ENCODE results near the gene CREM. TPM values are rescaled to one million over a fixed set of nuclear protein-coding genes. Genes with fewer than 3 reads are reported as not detected.

Gene CREM
- total and polyA plus RNA-seq, 8 donors: 8.5 to 21.9 (median 12.1) TPM

DNA sequence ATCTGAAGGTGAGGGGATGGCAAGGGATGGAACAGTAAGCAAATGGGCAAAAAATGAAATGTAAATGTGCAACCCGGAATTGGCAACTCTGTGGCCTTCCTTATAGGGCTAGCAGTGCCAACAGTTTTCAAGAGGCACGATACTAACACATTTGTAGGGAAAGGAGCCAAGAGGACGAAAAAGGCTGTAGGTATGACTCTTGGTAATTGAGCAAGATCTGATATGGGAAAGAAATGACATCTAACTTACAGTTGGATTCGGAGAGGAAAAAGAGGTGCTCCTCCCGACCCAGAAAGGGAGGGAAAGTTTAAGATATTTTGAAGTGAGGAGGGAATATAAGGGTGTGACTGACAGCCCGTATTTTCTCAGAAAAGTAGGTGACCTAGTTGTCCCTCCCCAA, 2.1 kb upstream of the CREM start:
- intact Hi-C loops (cut with DNase I): loop anchor here in 1 of 3 donors (5.0 kb wide), 2 partner anchors 78 to 93 kb away; no protein-coding TSS in a partner anchor

DNA sequence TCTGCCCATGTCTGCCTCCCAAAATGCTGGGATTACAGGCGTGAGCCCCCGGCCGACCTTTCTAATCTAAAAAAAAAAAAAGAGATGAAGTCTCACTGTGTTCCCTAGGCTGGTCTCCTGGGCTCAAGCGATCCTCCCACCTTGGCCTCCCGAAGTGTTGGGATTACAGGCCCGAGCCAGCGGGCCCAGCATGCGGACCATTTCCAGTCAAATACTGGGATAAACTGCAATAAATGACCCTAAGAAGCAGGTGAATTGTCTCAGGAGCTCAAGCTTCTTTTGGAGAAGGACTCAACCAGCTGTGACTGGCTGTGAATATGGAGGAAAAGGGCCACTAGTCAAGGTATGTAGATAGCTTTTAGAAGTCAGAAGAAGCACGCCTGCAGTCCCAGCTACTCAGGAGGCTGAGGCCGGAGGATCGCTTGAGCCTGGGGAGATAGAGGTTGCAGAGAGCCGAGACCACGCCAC, 550 bp upstream of the CREM start:
- FAIRE-seq (no peak), DNase-seq (peak in 3 of 6 donors; percentile 28 to 43 (median 36)), ATAC-seq (peak in 1 of 4 donors; percentile 1)
- H3K9me3 ChIP-seq: no peaks in the 10 kb centered on the region
- WGBS, 2 donors: 60 to 66% methylated on average over 13 of the region's 13 CpGs
- TF ChIP-seq, protein P1, sequence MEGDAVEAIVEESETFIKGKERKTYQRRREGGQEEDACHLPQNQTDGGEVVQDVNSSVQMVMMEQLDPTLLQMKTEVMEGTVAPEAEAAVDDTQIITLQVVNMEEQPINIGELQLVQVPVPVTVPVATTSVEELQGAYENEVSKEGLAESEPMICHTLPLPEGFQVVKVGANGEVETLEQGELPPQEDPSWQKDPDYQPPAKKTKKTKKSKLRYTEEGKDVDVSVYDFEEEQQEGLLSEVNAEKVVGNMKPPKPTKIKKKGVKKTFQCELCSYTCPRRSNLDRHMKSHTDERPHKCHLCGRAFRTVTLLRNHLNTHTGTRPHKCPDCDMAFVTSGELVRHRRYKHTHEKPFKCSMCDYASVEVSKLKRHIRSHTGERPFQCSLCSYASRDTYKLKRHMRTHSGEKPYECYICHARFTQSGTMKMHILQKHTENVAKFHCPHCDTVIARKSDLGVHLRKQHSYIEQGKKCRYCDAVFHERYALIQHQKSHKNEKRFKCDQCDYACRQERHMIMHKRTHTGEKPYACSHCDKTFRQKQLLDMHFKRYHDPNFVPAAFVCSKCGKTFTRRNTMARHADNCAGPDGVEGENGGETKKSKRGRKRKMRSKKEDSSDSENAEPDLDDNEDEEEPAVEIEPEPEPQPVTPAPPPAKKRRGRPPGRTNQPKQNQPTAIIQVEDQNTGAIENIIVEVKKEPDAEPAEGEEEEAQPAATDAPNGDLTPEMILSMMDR (IDR thresholded peaks at IDR 0.05): no peak
- peak overlapping the region; percentile 96 to 98 (median 98) for H3K27ac ChIP-seq
- H3K36me3 ChIP-seq: no peaks in the 10 kb centered on the region
- H3K4me3 ChIP-seq: peak overlapping the region; percentile 45 to 90 (median 70)
- intact Hi-C loops (cut with DNase I): no loop called here
- no peaks in the 10 kb centered on the region for H3K27me3 ChIP-seq
- peaks cover 5 to 23% (median 8%) of the 10 kb centered on the region in 3 donors for H3K4me1 ChIP-seq

More for the DNA sequence above, 2.1 kb upstream of the CREM start:
- Histone ChIP-seq H3K27me3 (no peaks in the 10 kb centered on the region), H3K27ac (no peak overlapping the region), H3K4me3 (no peak overlapping the region), H3K4me1 (peaks cover 0 to 13% (median 8%) of the 10 kb centered on the region in 3 donors), H3K36me3 (no peaks in the 10 kb centered on the region), H3K9me3 (no peaks in the 10 kb centered on the region)
- ATAC-seq: no peak
- no peak for FAIRE-seq
- WGBS, 2 donors: 49 to 53% methylated on average over 6 of the region's 6 CpGs
- no peak for DNase-seq
- TF ChIP-seq, protein P1 (IDR thresholded peaks at IDR 0.05): no peak

DNA sequence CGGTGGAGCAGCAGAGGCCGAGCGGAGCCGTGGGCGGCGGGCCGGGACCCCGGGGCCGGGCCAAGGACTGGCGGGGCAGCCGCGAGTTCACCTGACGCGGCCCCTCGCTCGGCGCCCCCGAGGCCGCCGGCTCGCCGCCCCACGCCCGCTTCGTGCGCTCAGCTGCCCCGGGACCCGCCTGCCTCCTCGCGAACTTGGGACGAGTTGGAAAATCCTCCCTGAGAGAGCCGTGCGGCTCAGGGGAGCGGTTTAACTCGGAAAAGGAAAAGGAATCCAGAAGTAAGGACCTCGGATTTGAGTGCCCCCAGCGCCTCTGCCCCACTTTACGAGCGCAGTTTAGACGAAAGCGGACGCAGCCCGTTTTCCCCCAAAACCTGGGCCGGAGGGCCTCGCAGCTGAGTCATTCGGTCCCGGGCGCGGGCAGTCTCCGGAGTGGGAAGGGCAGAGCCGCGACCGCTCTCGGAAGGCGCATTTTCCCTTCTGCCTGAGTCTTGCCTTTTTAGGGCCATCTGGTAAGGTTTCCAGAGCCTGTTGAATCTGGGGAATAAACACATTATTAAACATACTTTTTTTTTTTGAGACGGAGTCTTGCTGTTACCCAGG, 744 bp downstream of the CREM start:
- Histone ChIP-seq H3K4me1 (peaks cover 5 to 25% (median 8%) of the 10 kb centered on the region in 3 donors), H3K27me3 (no peaks in the 10 kb centered on the region), H3K27ac (peak overlapping the region; percentile 96 to 98 (median 98)), H3K36me3 (no peaks in the 10 kb centered on the region), H3K4me3 (peak overlapping the region; percentile 57 to 90 (median 70)), H3K9me3 (no peaks in the 10 kb centered on the region)
- WGBS, 2 donors: 0% methylated on average over 45 to 56 of the region's 56 CpGs
- DNase-seq: peak; percentile 45 to 84 (median 64)
- ATAC-seq: peak in 3 of 4 donors; percentile 6 to 27 (median 8)
- intact Hi-C loops (cut with DNase I): no loop called here
- FAIRE-seq: no peak
- TF ChIP-seq, protein P1 (IDR thresholded peaks at IDR 0.05): no peak

DNA sequence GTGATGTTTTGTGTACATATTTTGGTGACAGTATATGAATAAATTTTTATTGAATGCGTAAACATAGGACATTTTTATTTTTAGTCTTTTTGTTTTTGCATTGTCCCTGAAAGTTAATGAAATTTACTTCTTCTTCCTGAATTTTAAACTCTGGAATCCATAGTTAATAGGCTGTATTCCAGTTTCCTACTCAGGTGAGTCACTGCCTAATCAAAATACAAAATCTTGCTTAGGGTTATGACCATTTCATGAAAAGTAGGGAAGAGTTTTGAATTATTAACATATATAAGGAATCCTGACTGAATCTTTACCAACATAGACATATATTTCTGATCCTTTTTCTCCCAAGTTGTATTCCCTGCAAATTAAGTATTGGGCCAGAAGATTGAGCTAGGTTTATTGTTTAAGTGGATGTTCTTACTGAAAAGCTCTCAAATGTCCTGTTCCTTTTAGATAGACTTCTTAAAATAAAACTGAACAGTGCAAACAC, 2.6 kb downstream of the CREM start:
- Histone ChIP-seq H3K36me3 (no peaks in the 10 kb centered on the region), H3K27me3 (no peaks in the 10 kb centered on the region), H3K27ac (peak overlapping the region in 1 of 4 donors; percentile 14), H3K4me3 (no peak overlapping the region), H3K9me3 (no peaks in the 10 kb centered on the region), H3K4me1 (peaks cover 5 to 25% (median 8%) of the 10 kb centered on the region in 3 donors)
- no peak for DNase-seq
- 97% methylated on average over 1 of the region's 1 CpG for WGBS, 2 donors
- TF ChIP-seq, protein P1 (IDR thresholded peaks at IDR 0.05): no peak
- no peak for FAIRE-seq
- ATAC-seq: no peak
- intact Hi-C loops (cut with DNase I): no loop called here

DNA sequence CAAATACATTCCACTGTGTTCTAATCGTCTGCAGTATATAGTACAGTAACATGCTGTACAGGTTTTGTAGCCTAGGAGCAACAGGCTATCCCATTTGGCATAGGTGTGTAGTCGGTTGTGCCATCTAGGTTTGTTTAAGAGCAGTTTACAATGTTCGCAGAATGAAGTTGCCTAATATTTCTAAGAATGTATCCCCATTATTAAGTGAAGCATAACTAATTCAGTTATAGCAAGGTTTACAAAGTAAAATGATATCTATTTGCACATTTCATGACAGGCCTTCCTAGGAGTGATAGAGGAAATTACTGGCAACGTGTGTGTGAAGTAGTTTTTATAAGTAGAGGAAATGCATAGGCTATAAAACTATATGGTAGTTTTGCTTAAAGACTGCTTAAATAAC, 4.0 kb downstream of the CREM start:
- ATAC-seq: no peak
- H3K4me3 ChIP-seq: no peak overlapping the region
- TF ChIP-seq, protein P1 (IDR thresholded peaks at IDR 0.05): no peak
- no peak overlapping the region for H3K27ac ChIP-seq
- no peaks in the 10 kb centered on the region for H3K9me3 ChIP-seq
- intact Hi-C loops (cut with DNase I): no loop called here
- FAIRE-seq: no peak
- H3K4me1 ChIP-seq: peaks cover 5 to 25% (median 8%) of the 10 kb centered on the region in 3 donors
- DNase-seq: no peak
- H3K27me3 ChIP-seq: no peaks in the 10 kb centered on the region
- WGBS, 2 donors: 29 to 33% methylated on average over 4 of the region's 4 CpGs
- H3K36me3 ChIP-seq: no peaks in the 10 kb centered on the region
